Measurements from ENCODE around the gene POU2F1.

DNA sequence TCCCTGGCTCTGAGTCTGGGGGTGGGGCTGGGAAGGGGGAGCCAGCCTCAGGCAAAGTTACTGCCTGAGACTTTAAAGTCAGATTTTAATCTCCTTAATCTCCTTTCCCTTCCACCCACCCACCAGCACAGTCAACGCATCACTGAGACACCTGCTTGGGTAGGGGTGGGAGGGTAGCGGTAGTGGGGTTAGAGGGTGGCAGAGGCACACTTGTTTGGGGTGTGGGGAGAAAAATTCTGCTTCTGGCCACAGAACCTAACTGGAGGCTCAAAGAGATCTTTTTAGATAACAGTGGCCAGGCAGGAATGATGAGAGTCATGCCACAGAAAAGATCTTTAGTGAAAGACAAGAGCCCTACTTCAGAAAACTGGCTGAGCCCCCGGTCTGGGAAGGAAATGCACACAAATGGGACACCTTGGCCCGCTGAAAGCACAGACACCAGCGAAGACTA is 253.5 kb downstream of the POU2F1 start:
- TF ChIP-seq, protein P1, sequence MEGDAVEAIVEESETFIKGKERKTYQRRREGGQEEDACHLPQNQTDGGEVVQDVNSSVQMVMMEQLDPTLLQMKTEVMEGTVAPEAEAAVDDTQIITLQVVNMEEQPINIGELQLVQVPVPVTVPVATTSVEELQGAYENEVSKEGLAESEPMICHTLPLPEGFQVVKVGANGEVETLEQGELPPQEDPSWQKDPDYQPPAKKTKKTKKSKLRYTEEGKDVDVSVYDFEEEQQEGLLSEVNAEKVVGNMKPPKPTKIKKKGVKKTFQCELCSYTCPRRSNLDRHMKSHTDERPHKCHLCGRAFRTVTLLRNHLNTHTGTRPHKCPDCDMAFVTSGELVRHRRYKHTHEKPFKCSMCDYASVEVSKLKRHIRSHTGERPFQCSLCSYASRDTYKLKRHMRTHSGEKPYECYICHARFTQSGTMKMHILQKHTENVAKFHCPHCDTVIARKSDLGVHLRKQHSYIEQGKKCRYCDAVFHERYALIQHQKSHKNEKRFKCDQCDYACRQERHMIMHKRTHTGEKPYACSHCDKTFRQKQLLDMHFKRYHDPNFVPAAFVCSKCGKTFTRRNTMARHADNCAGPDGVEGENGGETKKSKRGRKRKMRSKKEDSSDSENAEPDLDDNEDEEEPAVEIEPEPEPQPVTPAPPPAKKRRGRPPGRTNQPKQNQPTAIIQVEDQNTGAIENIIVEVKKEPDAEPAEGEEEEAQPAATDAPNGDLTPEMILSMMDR (IDR thresholded peaks at IDR 0.05), result no peak
- no peak for TF ChIP-seq POLR2A (IDR thresholded peaks at IDR 0.05)

All from Peyer's patch (tissue), 4 donors.